Stimulated activated CD4-positive, alpha-beta T cell treated with anti-CD3 and anti-CD28 coated beads, Interleukin-1b, Interleukin-23, amount 100 ng/mL, for 24 hours (primary cell): Measurements from ENCODE around the gene SUPT6H.
A peak's percentile ranks its signal among the peaks of the same experiment; 100 is the strongest.
"Not testable (repeated sequence)": the region's sequence is repeated elsewhere in the genome, so short reads cannot be mapped to it uniquely, and the experiment has no call there.

Experiments used
- DNase-seq, 4 experiments: peaks; one replicate each; pipeline ENCODE4 v3.0.0-alpha.2; 2020; ENCODE audit warnings: low read depth in 4 of 4, low spot score in 1 of 4

SUPT6H gene

GRCh38 chr17:28717578-28718332 lies 55.8 kb downstream of the SUPT6H start, which contains the start of gene RAB34:
Gene RAB34 (minus strand): TSS chr17:28717868. CDS start chr17:28717266, 602 bp downstream.
- peak in 2 of 4 experiments; percentile 33 to 37 for DNase-seq

- DNase-seq, result no peak
Observed at GRCh38 chr17:28718333-28719020, 56.5 kb downstream of the SUPT6H start.

GRCh38 chr17:28719021-28719433 lies 57.0 kb downstream of the SUPT6H start:
- DNase-seq, result no peak

- DNase-seq, result no peak
Observed at GRCh38 chr17:28720247-28720996, 58.4 kb downstream of the SUPT6H start.

GRCh38 chr17:28720997-28721329 lies 59.0 kb downstream of the SUPT6H start:
- not testable (repeated sequence) for DNase-seq

GRCh38 chr17:28722417-28723158 lies 60.6 kb downstream of the SUPT6H start:
- DNase-seq, result no peak

- no peak for DNase-seq
Observed at GRCh38 chr17:28723159-28723835, 61.3 kb downstream of the SUPT6H start.

- DNase-seq, result not testable (repeated sequence)
Observed at GRCh38 chr17:28723836-28724499, 62.0 kb downstream of the SUPT6H start.

- no peak for DNase-seq
Observed at GRCh38 chr17:28724500-28725165, 62.6 kb downstream of the SUPT6H start.

- no peak for DNase-seq
Observed at GRCh38 chr17:28725166-28725659, 63.2 kb downstream of the SUPT6H start.

- DNase-seq, result peak in 1 of 4 experiments; percentile 55
Observed at GRCh38 chr17:28725660-28726225, 63.7 kb downstream of the SUPT6H start.

- peak in 2 of 4 experiments; percentile 71 to 75 for DNase-seq
Observed at GRCh38 chr17:28726226-28726626, 64.2 kb downstream of the SUPT6H start, which contains the start of gene TLCD1. Gene TLCD1 (minus strand): TSS chr17:28726233. CDS start chr17:28726097, 136 bp downstream.

- peak; percentile 81 to 92 (median 86) for DNase-seq
Observed at GRCh38 chr17:28726627-28727491, 64.9 kb downstream of the SUPT6H start.

GRCh38 chr17:28728364-28729200 lies 66.6 kb downstream of the SUPT6H start, which contains the start of gene NEK8:
Gene NEK8 (plus strand): TSS chr17:28728788. CDS start chr17:28728814, 26 bp downstream.
- DNase-seq, result peak; percentile 96 to 97 (median 96)

GRCh38 chr17:28729950-28730330 lies 67.9 kb downstream of the SUPT6H start:
- DNase-seq, result no peak

GRCh38 chr17:28733346-28733745 lies 71.3 kb downstream of the SUPT6H start:
- no peak for DNase-seq
